Pancreas (tissue), 10 donors: ENCODE results near the gene ADGRG6. TPM values are rescaled to one million over a fixed set of nuclear protein-coding genes. Genes with fewer than 3 reads are reported as not detected.

ENCODE experiments used
- ATAC-seq, 4 donors: fragments of 200-7000 bp; cut with Tn5 transposase; one replicate each; pipeline versions ENCODE4 v1.8.0 to v1.9.1; 2020; ENCODE audit warnings: mild to moderate bottlenecking in 4 of 4, moderate library complexity in 4 of 4
- DNase-seq, 6 donors: peaks; one replicate each; pipeline ENCODE4 v3.0.0-alpha.2; 2020
- FAIRE-seq: peaks from 2 replicates; lab custom pipeline; 2012; peaks lifted over from hg19 to GRCh38; lab: Jason Lieb, UNC
- H3K27ac ChIP-seq, 4 donors: fragments of 200-600 bp; sonication (generic); 1 replicate in 3 of 4; 2 replicates in 1 of 4; pipeline versions ENCODE4 v1.5.0 to v1.8.0; 2020
- H3K27me3 ChIP-seq, 4 donors: fragments of 200-600 bp; one replicate each; pipeline ENCODE4 v1.8.0; 2021
- H3K36me3 ChIP-seq, 3 donors: fragments of 200-600 bp; sonication (generic) in 1 of 3; one replicate each; pipeline versions ENCODE4 v1.5.0 to v1.8.0; 2020 to 2021
- H3K4me1 ChIP-seq, 3 donors: fragments of 200-600 bp; one replicate each; pipeline ENCODE4 v1.8.0; 2021
- H3K4me3 ChIP-seq, 4 donors: fragments of 200-600 bp; sonication (generic) in 2 of 4; one replicate each; pipeline versions ENCODE4 v1.5.0 to v1.8.0; 2020 to 2021
- H3K9me3 ChIP-seq, 4 donors: fragments of 200-600 bp; one replicate each; pipeline ENCODE4 v1.8.0; 2021
- WGBS, 2 donors: extraction: QIAGEN DNeasy Blood & Tissue Kit; methylation state at CpG; one replicate each; pipeline ENCODE4 v1.1.7; 2013; 5-methylcytosine and 5-hydroxymethylcytosine counted together
- intact Hi-C, 3 donors: fragments of 100-400 bp; cut with DNase I; formaldehyde crosslinking; loops; one replicate each; pipeline versions ENCODE4 v1.11.1 to v1.14.2; 2022
- polyA plus RNA-seq, 2 donors: library from polyadenylated mRNA; stranded (reverse); fragments of 200-250 nt; gene quantifications; one replicate each; pipeline ENCODE4 v1.2.3, GENCODE V29; 2013
- total RNA-seq, 6 donors: library from RNA; stranded (reverse); fragmentation: NEBNext Ultra II Directional in 4 of 6; extraction: Animal tissue kit (Norgen Biotek cat#: 25700) in 4 of 6; gene quantifications; one replicate each; pipeline versions ENCODE4 v1.2.1 to v1.2.4, GENCODE V29; 2021 to 2023
- TF ChIP-seq, protein P1 (sequence below), 4 donors: fragments of 200-600 bp; sonication (generic) in 3 of 4; IDR thresholded peaks; one replicate each; pipeline versions ENCODE4 v1.5.0 to v1.8.0; 2021; ENCODE audit warnings: antibody characterized with exemption in 4 of 4
- donor health status: healthy with polysubstance abuse.
- donor health status: DM: no; HTN: no; CAD: no; lungs with moderate emphysema.
- donor health status: DM: no; HTN: no; CAD: no.
- donor health status: control.
- donor health status: control.
- donor health status: Bipolar disorder and iron deficiency.
- donor health status: DM: yes; HTN: yes; CAD: no.
- donor health status: DM: no; HTN: no; CAD: no.
- donor health status: DM: no; HTN: no; CAD: no.
- donor health status: DM: yes; HTN: yes; CAD: no.

ADGRG6 gene
- total and polyA plus RNA-seq, 8 donors, result 1.6 to 10.7 (median 4.2) TPM

DNA sequence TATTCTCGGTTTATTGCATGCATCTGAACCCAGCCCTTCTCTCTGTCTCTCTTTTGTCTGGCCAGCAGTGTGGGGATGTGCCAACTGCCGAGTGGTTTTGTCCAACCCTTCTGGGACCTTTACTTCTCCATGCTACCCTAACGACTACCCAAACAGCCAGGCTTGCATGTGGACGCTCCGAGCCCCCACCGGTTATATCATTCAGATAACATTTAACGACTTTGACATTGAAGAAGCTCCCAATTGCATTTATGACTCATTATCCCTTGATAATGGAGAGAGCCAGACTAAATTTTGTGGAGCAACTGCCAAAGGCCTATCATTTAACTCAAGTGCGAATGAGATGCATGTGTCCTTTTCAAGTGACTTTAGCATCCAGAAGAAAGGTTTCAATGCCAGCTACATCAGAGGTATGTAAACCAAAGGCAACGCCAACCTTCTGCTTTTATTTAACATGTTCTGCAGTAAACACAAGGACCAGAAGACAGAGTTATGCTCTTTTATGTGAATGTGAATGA lies 65.8 kb downstream of the ADGRG6 start:
- Histone ChIP-seq H3K27me3 (no peaks in the 10 kb centered on the region), H3K27ac (no peak overlapping the region), H3K4me1 (no peaks in the 10 kb centered on the region), H3K9me3 (no peaks in the 10 kb centered on the region), H3K4me3 (no peak overlapping the region), H3K36me3 (no peaks in the 10 kb centered on the region)
- 78 to 84% methylated on average over 9 of the region's 9 CpGs for WGBS, 2 donors
- ATAC-seq, result no peak
- DNase-seq, result no peak
- no peak for FAIRE-seq
- intact Hi-C loops, result no loop called here
- TF ChIP-seq, protein P1, sequence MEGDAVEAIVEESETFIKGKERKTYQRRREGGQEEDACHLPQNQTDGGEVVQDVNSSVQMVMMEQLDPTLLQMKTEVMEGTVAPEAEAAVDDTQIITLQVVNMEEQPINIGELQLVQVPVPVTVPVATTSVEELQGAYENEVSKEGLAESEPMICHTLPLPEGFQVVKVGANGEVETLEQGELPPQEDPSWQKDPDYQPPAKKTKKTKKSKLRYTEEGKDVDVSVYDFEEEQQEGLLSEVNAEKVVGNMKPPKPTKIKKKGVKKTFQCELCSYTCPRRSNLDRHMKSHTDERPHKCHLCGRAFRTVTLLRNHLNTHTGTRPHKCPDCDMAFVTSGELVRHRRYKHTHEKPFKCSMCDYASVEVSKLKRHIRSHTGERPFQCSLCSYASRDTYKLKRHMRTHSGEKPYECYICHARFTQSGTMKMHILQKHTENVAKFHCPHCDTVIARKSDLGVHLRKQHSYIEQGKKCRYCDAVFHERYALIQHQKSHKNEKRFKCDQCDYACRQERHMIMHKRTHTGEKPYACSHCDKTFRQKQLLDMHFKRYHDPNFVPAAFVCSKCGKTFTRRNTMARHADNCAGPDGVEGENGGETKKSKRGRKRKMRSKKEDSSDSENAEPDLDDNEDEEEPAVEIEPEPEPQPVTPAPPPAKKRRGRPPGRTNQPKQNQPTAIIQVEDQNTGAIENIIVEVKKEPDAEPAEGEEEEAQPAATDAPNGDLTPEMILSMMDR (IDR thresholded peaks at IDR 0.05), result no peak

- no peaks in the 10 kb centered on the region for H3K4me1 ChIP-seq
- TF ChIP-seq, protein P1 (IDR thresholded peaks at IDR 0.05), result no peak
- FAIRE-seq (no peak), ATAC-seq (no peak), DNase-seq (no peak)
- H3K4me3 ChIP-seq, result no peak overlapping the region
- H3K9me3 ChIP-seq, result no peaks in the 10 kb centered on the region
- no peaks in the 10 kb centered on the region for H3K27me3 ChIP-seq
- no peaks in the 10 kb centered on the region for H3K36me3 ChIP-seq
- WGBS, 2 donors, result 47 to 62% methylated on average over 1 of the region's 1 CpG
- no peak overlapping the region for H3K27ac ChIP-seq
- intact Hi-C loops, result no loop called here
Observed at GRCh38 chr6:142369266-142369665, 67.5 kb downstream of the ADGRG6 start.

GRCh38 chr6:142372348-142372747 lies 70.5 kb downstream of the ADGRG6 start:
- WGBS, 2 donors, result 58 to 72% methylated on average over 2 of the region's 2 CpGs
- H3K27ac ChIP-seq, result peak overlapping the region in 2 of 4 donors; percentile 9
- H3K27me3 ChIP-seq, result no peaks in the 10 kb centered on the region
- FAIRE-seq (no peak), DNase-seq (no peak), ATAC-seq (peak in 3 of 4 donors; percentile 33 to 63 (median 33))
- H3K9me3 ChIP-seq, result no peaks in the 10 kb centered on the region
- intact Hi-C loops, result no loop called here
- TF ChIP-seq, protein P1 (IDR thresholded peaks at IDR 0.05), result no peak
- H3K4me3 ChIP-seq, result no peak overlapping the region
- peaks cover under 1 to 17% (median 13%) of the 10 kb centered on the region in 3 donors for H3K4me1 ChIP-seq
- H3K36me3 ChIP-seq, result no peaks in the 10 kb centered on the region

- intact Hi-C loops, result no loop called here
- ATAC-seq, result no peak
- Histone ChIP-seq H3K27ac (peak overlapping the region in 1 of 4 donors; percentile 9), H3K27me3 (no peaks in the 10 kb centered on the region), H3K36me3 (no peaks in the 10 kb centered on the region), H3K4me3 (no peak overlapping the region), H3K9me3 (no peaks in the 10 kb centered on the region), H3K4me1 (peaks cover 7 to 28% (median 24%) of the 10 kb centered on the region in 3 donors)
- TF ChIP-seq, protein P1 (IDR thresholded peaks at IDR 0.05), result no peak
- FAIRE-seq, result no peak
- DNase-seq, result no peak
- 74 to 80% methylated on average over 2 of the region's 2 CpGs for WGBS, 2 donors
Observed at GRCh38 chr6:142373268-142374090, 71.7 kb downstream of the ADGRG6 start.
